ENCODE results near the gene BIRC2. TPM values are rescaled to one million over a fixed set of nuclear protein-coding genes. Genes with fewer than 3 reads are reported as not detected.

BIRC2 gene
- total and polyA plus RNA-seq, 2 of the 4 experiments (the other 2 are of a cell fraction): 48.0 to 204 TPM

- no peak overlapping the region for H3K23ac ChIP-seq (ENCODE audit: low read depth, low read length)
- no peak for DNase-seq
- H2AK9ac ChIP-seq (replicated peaks; ENCODE audit: low read depth, low read length, poor library complexity): no peak overlapping the region
- no peak overlapping the region for H3K4me2 ChIP-seq (ENCODE audit: low read depth, low read length)
- ChIA-PET POLR2A (ENCODE audit: unreplicated experiment) (interaction anchor here (0.6 kb wide), 1 partner anchor 40 kb away, joined by 4 read pairs; no protein-coding TSS in a partner anchor), CTCF (no interaction called here)
- in situ Hi-C loops (cut with MboI; ENCODE audit: low sequenced_read_pairs) (loop anchor here (25.0 kb wide), 1 partner anchor 89 kb away; no protein-coding TSS in a partner anchor), dilution Hi-C loops (cut with HindIII; ENCODE audit: low sequenced_read_pairs, unreplicated experiment) (no loop called here), intact Hi-C loops (cut with micrococcal nuclease) (no loop called here)
- no peak overlapping the region for H2AFZ ChIP-seq (replicated peaks; ENCODE audit: low read length, poor library complexity)
- no peak overlapping the region for H3K27ac ChIP-seq (ENCODE audit: insufficient read depth, low read length)
- H3K27me3 ChIP-seq (ENCODE audit: control insufficient read depth, insufficient read depth, low read length): no peaks in the 10 kb centered on the region
- no peak overlapping the region for H4K8ac ChIP-seq (ENCODE audit: low read depth in 2 of 2, low read length in 2 of 2)
- no peak for ATAC-seq (ENCODE audit: low read depth)
- H3K4me1 ChIP-seq (ENCODE audit: control insufficient read depth, insufficient read depth, low read length): peaks cover 4% of the 10 kb centered on the region; the same call in 1 of the 2 replicates
- TF ChIP-seq CHD1 (IDR thresholded peaks at IDR 0.05; ENCODE audit: low read depth, low read length) (no peak), POLR2A (IDR thresholded peaks at IDR 0.05; ENCODE audit: low read depth, low read length) (no peak)
- BruUV-seq (replicated peaks): no TSS peak
- H3K9me1 ChIP-seq (ENCODE audit: insufficient read depth, low read length): peaks cover 8% of the 10 kb centered on the region
- H3K4me3 ChIP-seq (ENCODE audit: insufficient read depth, low read depth, low read length): no peak overlapping the region
- H4K5ac ChIP-seq (ENCODE audit: low read depth, low read length): no peak overlapping the region
- H2AK5ac ChIP-seq (ENCODE audit: low read depth, low read length): no peak overlapping the region
- H3K9me3 ChIP-seq (ENCODE audit: control insufficient read depth, insufficient read depth, low read length): no peaks in the 10 kb centered on the region
- no peak overlapping the region for H3K9ac ChIP-seq (ENCODE audit: low read depth, low read length)
- H4K91ac ChIP-seq (ENCODE audit: insufficient read depth, low read depth, low read length): no peak overlapping the region
- H3K4ac ChIP-seq (ENCODE audit: low read depth, low read length): no peak overlapping the region
- H2BK15ac ChIP-seq (ENCODE audit: low read depth, low read length): no peak overlapping the region
- no peak overlapping the region for H3K56ac ChIP-seq (ENCODE audit: extremely low read depth, insufficient read depth, low read length)
- no peak overlapping the region for H2BK5ac ChIP-seq (ENCODE audit: low read depth, low read length, poor library complexity, severe bottlenecking)
- H3K36me3 ChIP-seq (ENCODE audit: control insufficient read depth, insufficient read depth, low read length): peaks cover 25% of the 10 kb centered on the region
- no peak overlapping the region for H2BK20ac ChIP-seq (ENCODE audit: low read depth, low read length)
- H3K14ac ChIP-seq (replicated peaks; ENCODE audit: low read depth, low read length): no peak overlapping the region
- peaks cover 16 to 42% of the 10 kb centered on the region in 2 experiments for H3K79me1 ChIP-seq (ENCODE audit: low read depth in 1 of 2, low read length in 2 of 2)
- no peak overlapping the region for H3K18ac ChIP-seq (ENCODE audit: low read depth, low read length)
- WGBS, 2 experiments (ENCODE audit: extremely low coverage in 2 of 2, insufficient read length in 1 of 2): no CpG with 5 or more reads among the region's 5 CpGs
- H2BK120ac ChIP-seq (ENCODE audit: low read depth, low read length): no peak overlapping the region
- peaks cover 14% of the 10 kb centered on the region; the same call in 1 of the 2 replicates for H4K20me1 ChIP-seq (ENCODE audit: insufficient read depth, low read length)
These were observed 28.8 kb downstream of the BIRC2 start for GRCh38 chr11:102375720-102376399.
